Dendritic cell treated with granulocyte-macrophage colony-stimulating factor and Interleukin-4, amounts not matched to agents 40 ng/mL and 50 ng/mL, for 4 days (primary cell): Measurements from ENCODE around the gene CXCL17.

Source experiments
- H3K27ac Mint-ChIP-seq: one replicate; pipeline ENCODE4 v1.8.0; 2022; ENCODE audit warnings: mild to moderate bottlenecking, mixed read lengths
- H3K27me3 Mint-ChIP-seq: one replicate; pipeline ENCODE4 v1.8.0; 2022; ENCODE audit warnings: mild to moderate bottlenecking, mixed read lengths
- H3K36me3 Mint-ChIP-seq: one replicate; pipeline ENCODE4 v1.8.0; 2022; ENCODE audit warnings: low read depth, mixed read lengths
- H3K4me1 Mint-ChIP-seq: one replicate; pipeline ENCODE4 v1.8.0; 2022; ENCODE audit warnings: low read depth, mixed read lengths
- H3K4me3 Mint-ChIP-seq: one replicate; pipeline ENCODE4 v1.8.0; 2022; ENCODE audit warnings: mild to moderate bottlenecking, moderate library complexity, mixed read lengths
- H3K9me3 Mint-ChIP-seq: one replicate; pipeline ENCODE4 v1.8.0; 2022; ENCODE audit warnings: mixed read lengths
- intact Hi-C: fragments of 100-400 bp; cut with micrococcal nuclease; formaldehyde crosslinking; loops from one replicate; pipeline ENCODE4 v1.15.0; 2022

CXCL17 gene

DNA sequence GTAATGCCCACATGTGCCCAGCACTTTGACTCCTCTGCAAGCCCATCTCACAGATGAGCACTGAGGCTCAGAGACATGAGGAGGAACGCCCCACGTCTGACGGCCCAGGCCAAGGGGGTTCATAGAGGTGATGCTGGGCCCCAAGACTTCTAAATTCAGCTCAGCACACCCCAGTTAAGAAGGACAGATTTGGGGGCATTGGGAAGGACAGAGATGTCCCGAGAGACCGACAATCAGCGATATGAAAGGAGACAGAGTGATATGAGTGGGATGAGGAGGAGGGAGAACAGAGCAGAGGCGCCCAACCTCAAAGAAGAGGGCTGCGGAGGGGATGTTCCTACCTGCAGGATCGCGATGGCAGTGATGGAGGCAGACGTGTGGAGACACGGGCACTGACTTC lies 52.8 kb downstream of the CXCL17 start, which contains the start of gene CNFN:
Gene CNFN (minus strand): TSS at position 399 of the 400 bp plus-strand sequence. CDS start 1,260 bp downstream, outside the sequence.
- no peaks in the 10 kb centered on the region for H3K9me3 Mint-ChIP-seq
- peaks cover 54% of the 10 kb centered on the region for H3K27me3 Mint-ChIP-seq
- intact Hi-C loops: loop anchor here (5.0 kb wide), 1 partner anchor 42 kb away; no protein-coding TSS in a partner anchor
- H3K4me3 Mint-ChIP-seq: no peak within 1 kb of the TSS
- peaks cover 7% of the 10 kb centered on the region for H3K4me1 Mint-ChIP-seq
- H3K27ac Mint-ChIP-seq: no peak within 1 kb of the TSS
- H3K36me3 Mint-ChIP-seq: no peaks in the 10 kb centered on the region

DNA sequence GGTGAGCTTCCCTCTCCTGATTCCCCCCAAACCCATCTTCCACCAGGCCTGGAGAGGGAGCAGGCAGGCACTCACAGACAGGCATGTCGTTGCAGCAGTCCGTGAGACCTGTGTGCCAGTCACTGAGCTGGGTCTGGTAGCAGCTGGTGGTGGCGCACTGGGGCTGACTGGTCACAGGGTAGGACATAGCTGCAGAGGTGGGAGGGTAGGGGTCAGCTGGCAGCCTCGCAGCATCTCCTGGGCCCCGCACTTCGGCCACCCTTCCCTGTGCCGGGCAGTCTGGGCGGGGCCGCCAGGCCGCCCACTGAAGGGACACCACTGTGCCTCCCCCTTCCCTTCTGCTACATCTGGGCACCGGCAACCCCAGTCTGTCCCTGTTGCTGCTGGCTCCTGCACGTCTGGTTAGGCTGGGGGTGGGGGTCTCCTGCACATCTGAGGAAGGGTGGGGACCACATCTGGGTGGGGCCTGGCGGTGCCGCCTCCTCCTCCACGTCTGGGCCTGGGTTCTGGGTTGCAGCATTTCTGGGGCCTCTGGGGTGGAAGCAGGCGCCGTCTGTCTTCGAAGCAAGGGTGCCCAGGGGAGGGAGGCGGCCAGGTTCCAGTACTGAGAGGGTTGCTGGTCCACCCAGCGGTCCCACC lies 53.8 kb downstream of the CXCL17 start:
- peaks cover 7% of the 10 kb centered on the region for H3K4me1 Mint-ChIP-seq
- intact Hi-C loops: loop anchor here (5.0 kb wide), 1 partner anchor 43 kb away; no protein-coding TSS in a partner anchor
- H3K36me3 Mint-ChIP-seq: no peaks in the 10 kb centered on the region
- peaks cover 54% of the 10 kb centered on the region for H3K27me3 Mint-ChIP-seq
- no peak overlapping the region for H3K27ac Mint-ChIP-seq
- no peaks in the 10 kb centered on the region for H3K9me3 Mint-ChIP-seq
- no peak overlapping the region for H3K4me3 Mint-ChIP-seq

DNA sequence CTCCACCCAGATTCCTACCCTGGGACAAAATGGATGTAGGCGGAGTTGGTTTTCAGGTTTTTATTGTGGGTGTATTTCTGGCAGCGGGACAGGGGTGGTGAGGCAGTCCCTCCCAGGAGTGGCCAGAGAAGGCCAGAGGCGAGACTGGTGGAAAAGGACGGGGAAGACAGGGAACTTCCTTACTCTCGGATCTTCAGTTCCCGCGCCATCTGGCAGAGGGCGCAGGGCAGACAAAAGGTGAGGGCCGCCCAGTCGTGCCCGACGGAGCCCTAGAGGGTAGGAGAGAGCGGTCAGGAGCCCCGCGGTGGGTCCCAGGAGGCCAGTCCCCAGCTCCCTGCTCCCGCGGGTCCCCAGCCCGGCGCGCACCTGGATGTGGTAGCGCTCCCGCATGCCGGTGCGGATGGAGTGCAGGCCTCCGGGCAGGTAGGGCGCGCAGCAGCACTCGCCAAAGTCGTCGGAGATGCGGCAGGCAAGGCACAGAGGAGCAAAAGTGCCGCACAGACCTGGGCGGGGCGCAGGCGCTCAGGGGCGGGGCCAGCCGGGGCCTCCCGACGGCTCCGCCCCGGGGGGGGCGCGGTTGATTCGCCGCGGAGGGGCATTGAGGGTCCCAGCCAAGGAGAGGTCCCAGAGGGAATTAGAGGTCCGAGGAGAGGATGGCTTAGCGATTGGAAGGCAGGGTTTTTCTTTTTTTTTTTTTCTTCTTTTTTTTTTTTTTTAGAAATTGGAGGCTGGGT lies 55.6 kb downstream of the CXCL17 start:
- Mint-ChIP-seq H3K27me3 (peaks cover 51% of the 10 kb centered on the region), H3K9me3 (no peaks in the 10 kb centered on the region), H3K27ac (peak overlapping the region; percentile 45)

DNA sequence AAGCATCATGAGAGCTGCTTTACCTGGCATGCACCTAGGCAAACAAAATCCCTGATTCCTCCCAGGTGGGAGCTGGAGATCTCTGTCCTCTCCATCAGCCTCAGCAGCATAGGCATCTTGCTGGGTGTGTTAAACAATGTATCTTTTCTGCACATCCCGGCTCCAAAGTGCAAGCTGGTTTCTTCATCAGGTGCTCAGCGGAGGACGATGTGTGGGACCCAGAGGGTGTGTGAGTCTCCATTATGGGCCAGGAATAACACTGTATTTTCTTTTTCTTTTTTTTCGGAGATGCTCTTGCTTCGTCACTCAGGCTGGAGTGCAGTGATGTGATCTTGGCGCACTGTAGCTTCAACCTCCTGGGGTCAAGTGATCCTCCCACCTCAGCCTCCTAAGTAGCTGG lies 62.6 kb downstream of the CXCL17 start:
- intact Hi-C loops: no loop called here
- no peaks in the 10 kb centered on the region for H3K9me3 Mint-ChIP-seq

More for the DNA sequence above, 55.6 kb downstream of the CXCL17 start:
- peak overlapping the region; percentile 70 for H3K4me3 Mint-ChIP-seq
- H3K36me3 Mint-ChIP-seq: no peaks in the 10 kb centered on the region
- H3K4me1 Mint-ChIP-seq: peaks cover 7% of the 10 kb centered on the region
- intact Hi-C loops: loop anchor here (5.0 kb wide), 1 partner anchor 45 kb away; no protein-coding TSS in a partner anchor

More for the DNA sequence above, 62.6 kb downstream of the CXCL17 start:
- no peaks in the 10 kb centered on the region for H3K4me1 Mint-ChIP-seq
- no peak overlapping the region for H3K4me3 Mint-ChIP-seq
- peaks cover 12% of the 10 kb centered on the region for H3K36me3 Mint-ChIP-seq
- H3K27me3 Mint-ChIP-seq: peaks cover 34% of the 10 kb centered on the region
- no peak overlapping the region for H3K27ac Mint-ChIP-seq
